HEK293T (cell line): ENCODE results near the gene DNAJC19.

Source experiments
- BHLHE40 ChIP-seq: fragments of 450-650 bp; IDR thresholded peaks from 2 replicates; pipeline ENCODE4 v1.6.1; 2016; ENCODE audit warnings: mild to moderate bottlenecking, moderate library complexity, borderline replicate concordance
- CTBP1 ChIP-seq: fragments of 450-650 bp; IDR thresholded peaks from 2 replicates; pipeline ENCODE4 v1.6.1; 2016; ENCODE audit warnings: borderline replicate concordance
- ELF4 ChIP-seq: fragments of 450-650 bp; IDR thresholded peaks from 2 replicates; pipeline ENCODE4 v1.6.1; 2017; ENCODE audit warnings: antibody characterized with exemption
- FOXM1 ChIP-seq: fragments of 450-650 bp; IDR thresholded peaks from 2 replicates; pipeline ENCODE4 v1.6.1; 2017; ENCODE audit warnings: mild to moderate bottlenecking, borderline replicate concordance
- SP1 ChIP-seq: fragments of 450-650 bp; IDR thresholded peaks from 2 replicates; pipeline ENCODE4 v1.6.1; 2017

GRCh38 chr3:181025204-181025603 is 35.7 kb upstream of the DNAJC19 start:
- no peak for TF ChIP-seq BHLHE40
- TF ChIP-seq FOXM1: no peak
- no peak for TF ChIP-seq CTBP1
- TF ChIP-seq SP1: no peak
- TF ChIP-seq ELF4: no peak
